HG03139 (cell line): ENCODE measurements around the gene MNX1.

Source experiments
- ATAC-seq: cut with Tn5 transposase; IDR thresholded peaks from one replicate; pipeline ENCODE4 v1.9.1; 2021; ENCODE audit not compliant: unreplicated experiment

Gene MNX1

DNA sequence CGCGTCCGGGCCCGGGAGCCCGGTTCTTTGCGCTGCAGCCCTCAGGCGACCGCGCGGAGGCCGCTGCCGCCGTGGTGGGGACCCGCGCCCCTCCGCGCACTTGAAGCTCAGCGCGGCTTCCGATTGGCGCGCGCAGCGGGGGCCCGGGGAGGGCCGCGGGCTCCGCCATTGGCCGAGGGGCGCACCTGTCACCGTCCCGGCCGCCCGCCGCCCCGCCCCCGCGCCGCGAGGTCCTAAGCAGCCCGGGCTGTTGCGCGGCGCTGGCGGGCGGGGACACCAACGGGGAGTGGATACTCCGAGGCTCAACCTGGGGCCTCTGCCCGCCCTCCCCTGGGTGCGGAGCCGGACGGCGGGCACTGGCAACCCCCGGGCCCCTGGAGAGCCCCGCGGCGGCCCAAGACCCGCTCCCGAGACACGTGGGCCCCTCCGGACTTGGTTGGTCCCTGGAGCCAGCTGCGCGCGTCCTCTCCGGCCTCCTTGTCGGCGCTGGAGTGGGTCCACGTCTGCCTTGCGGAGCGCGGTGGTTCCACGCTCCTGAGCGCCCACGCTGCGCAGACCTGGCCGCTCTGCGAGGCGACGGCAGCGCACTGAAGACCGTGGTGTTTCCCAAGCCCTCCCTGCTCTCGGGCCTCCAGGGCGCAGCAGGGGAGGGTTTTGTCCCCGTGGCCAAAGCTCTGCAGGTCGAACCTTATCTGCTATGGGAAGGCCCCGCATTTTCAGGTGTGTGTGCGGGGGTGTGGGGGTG, at the start of gene MNX1:
Gene MNX1 (minus strand): TSS at position 76 of the 745 bp plus-strand sequence. CDS start 313 bp downstream, outside the sequence.
- ATAC-seq = peak; percentile 66

DNA sequence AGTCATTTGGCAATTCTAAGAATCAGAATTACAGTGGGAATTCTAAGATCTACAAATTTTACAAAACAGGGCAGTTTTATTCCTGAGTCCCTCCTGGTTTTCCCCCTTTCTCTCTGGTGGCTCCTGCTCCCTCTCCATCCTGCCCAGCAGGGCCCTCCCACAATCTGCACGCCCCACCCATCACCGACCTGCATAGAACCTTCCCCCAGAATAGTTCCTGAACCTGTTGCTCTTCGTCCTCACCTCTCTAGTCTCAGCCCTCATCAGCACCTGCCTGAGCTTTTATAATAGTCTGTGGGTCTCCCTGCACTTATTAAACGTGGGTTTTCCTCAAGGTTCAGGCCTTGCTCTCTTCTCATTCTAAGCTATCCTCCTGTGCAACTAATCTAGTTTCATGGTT, 49.1 kb upstream of the MNX1 start:
- ATAC-seq = no peak

DNA sequence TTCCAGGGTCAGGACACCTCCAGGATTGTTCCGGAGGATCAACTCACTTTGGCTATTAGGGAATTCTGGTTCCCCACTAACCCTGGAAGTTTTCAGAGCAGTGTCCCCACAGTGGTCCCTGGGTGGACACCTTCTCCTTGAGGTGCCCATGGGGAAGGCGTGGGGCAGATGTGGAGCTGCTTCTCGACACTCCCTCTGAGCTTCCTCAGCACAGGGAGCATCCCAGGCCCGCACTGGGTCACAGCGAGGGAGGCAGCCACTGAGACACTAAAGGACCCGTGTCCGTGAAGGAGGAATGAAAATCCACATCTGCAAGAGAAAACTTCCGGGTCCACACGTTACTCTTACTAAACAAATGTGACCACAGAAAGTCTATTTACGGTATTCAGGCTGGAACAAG, 48.2 kb upstream of the MNX1 start:
- no peak for ATAC-seq

DNA sequence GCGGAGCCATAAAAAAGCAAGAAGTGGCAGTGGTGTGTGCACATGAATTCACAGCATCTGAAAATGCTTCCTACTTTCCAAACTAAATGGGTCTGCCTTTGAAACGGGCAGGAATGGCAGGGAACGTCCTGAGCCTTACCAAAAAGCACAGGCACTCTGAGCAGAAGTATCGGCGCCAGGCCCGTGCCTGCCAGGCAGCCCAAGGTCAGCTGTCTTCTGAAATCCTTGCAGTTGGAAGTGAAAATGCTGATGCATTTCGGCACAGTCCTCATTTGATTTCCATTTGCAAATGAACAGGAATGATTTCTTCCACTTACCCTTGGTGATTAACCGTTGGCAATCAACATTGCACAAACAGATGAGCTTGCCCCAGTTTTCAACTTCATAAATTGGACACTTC, 47.6 kb upstream of the MNX1 start:
- ATAC-seq = no peak

DNA sequence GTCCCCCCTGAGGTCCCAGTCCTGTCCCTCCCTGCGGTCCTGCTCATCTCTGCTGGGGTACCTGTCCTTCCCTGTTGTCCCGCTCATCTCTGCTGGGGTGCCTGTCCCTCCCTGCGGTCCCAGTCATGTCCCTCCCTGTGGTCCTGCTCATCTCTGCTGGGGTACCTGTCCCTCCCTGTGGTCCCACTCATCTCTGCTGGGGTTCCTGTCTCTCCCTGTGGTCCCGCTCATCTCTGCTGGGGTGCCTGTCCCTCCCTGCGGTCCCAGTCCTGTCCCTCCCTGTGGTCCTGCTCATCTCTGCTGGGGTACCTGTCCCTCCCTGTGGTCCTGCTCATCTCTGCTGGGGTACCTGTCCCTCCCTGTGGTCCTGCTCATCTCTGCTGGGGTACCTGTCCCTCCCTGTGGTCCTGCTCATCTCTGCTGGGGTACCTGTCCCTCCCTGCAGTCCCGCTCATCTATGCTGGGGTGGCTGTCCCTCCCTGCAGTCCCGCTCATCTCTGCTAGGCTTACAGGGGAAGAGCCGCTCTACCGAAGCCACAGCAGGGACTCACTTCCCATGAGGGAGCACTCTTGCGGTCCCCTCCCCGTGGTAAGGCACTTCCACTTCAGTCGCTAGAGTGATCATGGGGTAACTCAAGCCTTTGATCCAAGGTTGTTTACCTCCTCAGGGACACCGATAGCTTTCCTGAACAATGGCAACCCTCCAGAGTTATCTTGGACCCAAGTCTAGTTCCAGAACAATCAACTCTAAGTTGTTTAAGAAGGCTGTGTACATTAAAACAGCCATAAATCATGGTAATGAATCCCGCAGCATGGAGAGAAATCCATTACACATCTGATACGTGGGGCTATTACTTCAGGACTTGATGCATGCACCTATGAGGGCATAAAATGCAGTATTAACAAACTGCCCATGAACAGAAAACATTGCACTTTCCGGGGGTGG, 46.8 kb upstream of the MNX1 start:
- no peak for ATAC-seq

DNA sequence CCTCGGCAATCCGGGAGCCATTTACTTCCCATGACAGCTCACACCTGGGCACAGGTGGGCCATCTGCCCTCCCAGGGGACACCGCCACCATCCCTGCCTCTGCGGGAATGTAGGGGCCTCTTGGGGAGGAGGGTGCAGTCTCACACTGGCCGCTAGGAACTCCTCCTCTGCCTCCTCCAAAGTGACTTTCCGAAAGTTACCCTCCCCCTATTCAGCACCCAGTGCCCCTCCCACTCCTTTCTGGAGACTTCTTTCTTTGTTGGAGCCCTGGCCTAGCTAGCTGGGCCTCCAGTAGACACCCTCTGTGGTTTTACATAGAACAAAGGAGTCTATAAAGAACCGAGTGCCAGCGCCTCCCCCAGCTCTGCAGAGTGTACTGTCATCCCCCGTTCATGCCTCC, 45.8 kb upstream of the MNX1 start:
- ATAC-seq = no peak

DNA sequence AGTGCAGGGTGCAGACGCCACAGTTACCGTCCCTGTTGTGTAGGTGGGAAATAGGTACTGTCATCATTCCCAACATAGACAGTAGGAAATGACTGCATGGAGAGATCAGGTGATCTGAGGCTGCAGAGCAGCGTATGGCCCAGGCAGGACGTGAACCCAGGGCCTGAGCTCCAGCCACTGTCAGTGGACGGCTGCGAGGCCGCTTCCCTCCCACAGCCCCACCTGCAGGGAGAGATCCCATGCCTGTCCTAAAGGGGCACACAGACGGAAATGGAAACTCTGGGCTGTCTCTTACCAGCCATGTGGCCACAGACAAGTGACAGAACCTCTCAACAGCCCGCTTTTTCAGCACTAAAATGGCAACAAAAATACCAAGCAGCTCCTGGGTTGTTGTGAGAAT, 44.5 kb upstream of the MNX1 start:
- no peak for ATAC-seq

DNA sequence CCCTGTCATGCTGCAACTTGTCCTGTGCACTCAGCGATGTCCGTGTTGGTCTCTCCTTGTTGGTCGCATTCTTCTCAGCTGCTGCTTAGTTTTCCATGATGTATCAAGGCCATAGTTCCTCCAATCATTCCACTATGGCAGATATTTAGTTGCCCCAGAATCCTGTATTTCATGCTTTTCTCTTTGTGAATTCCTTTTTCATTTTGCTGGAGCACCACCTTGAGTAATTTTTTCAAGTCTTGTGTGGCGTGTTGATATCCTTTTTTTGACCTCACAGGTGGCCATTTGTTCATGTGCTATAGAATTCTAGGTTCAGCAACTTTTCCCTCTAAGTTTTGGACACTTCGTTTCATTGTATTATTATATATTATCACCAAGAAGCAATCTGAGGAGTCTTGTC, 42.7 kb upstream of the MNX1 start:
- ATAC-seq = no peak

DNA sequence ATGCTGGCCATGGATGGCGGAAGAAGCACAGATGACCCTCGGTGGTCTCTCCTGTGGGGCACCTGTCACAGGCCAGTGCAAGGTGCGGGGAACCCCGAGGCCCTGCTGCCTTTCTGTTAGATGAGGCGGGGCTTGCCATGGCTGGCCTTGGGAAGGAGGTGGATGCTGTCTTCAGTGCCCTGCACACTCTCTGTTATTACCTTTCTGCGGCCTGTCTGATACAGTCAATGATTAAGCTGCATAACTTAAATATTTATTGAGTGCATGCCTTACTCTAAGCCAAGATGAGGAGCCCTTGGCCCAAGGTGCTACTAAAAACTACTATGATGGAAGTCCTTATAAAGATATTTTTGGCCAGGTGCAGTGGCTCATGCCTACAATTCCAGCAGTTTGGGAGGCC, 36.7 kb upstream of the MNX1 start:
- no peak for ATAC-seq

DNA sequence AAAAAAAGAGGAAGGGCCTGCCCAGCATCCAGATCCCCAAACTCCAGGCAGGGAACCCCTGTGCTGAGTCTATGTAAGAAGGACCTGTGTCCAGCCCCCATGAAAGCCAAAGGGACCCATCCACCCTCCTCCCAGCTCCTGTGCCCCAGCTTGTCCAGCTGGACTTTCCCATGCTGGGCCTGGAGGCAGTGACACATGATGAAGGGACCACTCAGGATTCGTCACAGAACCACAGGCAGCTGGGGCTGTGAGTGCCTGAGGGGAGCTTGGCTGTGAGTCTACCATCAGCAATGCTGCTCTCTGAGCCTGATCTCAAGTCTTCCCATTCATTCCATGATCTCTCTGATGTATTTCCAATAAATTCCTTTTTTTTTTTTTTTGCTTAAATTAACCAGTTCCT, 36.2 kb upstream of the MNX1 start:
- no peak for ATAC-seq

DNA sequence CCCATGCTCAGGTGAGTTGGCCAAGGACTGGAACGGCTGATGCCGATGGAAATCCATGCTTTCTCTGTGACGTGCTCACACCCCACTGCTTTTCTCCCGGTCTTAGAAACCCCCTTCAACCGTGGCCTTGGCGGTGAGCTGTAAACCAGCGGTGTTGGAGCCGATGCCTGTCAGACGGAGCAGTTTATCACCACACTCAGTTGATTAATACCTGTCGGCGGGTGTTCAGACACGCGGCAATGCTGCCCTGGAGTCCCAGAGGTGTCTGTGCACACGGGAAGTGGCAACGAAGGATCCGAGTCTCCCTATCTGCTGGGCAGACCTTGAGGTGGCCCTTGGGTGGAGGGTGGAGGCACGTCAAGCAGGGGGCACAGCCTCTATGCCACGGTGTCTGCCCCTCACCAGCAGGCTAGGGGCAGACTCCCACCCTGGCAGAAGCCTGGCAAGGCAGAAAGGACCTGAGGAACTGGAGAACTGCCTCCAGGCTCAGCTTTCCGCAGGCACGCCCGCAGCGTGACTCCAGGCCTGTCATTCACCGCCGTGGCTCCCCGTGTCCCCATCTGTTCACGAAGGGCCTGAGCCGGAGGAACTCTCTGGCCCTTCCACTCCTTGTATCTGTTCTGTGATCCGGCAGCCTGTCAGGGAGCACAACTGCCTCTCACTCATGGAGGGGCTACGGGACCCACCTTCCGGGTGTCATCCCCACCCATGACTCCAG, 34.6 kb upstream of the MNX1 start:
- no peak for ATAC-seq

DNA sequence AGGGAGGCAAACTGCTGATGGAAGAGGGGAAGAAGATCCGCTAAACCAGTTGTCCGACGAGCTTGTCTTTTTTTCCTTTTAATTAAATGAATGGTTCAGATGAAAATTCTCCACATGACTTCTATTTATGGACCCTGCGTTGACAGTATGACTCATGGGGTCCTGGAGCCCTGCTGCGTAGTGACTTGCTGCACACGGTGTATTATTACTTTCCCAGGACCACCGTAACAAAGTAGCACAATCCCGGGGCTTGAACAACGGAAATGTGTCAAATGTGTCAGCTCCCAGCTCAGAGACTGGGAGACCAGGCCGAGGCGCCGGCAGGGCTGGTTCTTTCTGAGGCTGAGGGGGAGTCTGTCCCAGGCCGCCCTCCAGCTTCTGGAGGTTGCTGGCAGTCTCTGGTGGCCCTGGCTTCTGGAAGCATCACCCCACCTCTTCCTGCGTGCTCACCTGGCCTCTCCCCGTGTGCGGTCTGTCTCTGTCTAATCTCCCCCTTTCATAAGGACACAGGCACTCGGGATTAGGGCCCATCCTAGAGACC, 33.8 kb upstream of the MNX1 start:
- no peak for ATAC-seq

DNA sequence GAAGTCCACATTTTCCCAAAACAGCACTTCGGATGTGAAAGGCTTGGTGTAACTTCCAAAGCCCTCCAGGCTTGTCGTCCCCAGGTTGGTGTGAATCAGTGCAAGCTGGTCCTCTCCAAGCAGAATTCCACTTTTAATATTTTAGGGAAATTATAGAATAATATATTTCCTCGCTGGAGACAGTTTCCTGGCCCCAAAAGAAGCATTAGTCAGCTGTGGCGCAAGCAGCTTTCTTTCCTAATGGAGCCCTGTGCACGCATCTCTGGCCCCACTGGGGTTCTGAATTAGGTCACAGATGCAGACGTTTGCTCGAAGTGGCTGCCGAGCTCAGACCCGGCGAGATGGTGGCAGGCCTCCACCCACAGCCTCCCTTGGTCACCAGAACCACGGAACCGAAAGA, 33.3 kb upstream of the MNX1 start:
- no peak for ATAC-seq

DNA sequence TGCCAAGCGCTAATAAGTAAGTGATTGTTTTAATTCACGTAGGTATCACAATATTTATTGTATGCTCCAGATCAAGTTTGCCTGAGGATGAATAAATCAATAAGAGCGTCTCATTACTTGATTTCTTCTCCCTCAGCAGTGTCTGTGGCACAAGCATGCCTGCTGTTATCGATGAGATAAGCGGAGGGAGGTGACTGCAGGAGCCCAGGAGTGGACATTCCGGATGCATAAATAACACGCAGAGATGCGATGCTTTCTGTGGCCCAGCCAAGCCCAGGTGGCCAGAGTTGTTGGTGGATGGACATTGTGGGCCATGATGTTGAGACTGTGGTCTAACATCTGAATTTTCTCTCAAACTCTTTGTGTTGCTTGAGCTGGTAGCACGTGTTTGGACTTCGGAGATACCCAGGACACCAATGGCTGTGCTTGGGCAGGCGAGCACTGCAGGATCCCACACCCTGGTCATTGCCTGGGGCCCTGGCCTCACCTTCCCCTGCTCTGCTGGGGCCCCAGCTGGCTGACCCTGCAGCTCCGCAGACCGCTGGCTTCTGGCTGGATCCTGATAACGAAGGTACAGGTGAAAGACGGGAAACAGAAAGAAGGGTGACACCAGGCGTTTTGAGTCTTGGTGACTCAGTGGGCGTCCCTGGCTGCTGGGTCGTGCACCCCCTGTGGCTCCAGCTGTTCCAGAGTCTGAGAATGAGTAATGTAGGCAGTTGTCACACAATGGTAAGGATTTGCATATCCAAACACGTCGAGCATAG, 31.2 kb upstream of the MNX1 start:
- no peak for ATAC-seq

DNA sequence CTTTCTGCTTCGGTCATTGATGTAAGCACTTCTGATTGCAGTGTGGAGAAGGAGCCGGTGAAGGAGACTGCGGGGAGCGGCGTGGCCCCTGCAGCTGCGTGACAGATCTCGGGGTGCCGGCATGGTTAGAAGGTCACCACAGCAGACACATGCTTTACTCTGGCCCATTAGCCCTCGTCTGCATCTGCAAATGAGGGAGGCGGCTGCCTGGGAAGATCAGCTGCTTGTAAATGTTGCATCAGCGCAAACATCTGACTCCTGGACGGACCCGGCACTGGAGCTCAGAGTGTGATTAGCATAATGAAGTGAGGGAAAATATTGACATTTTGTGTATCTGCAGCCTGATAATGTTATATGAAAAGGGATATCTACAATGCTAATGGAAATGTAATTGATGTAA, 30.5 kb upstream of the MNX1 start:
- no peak for ATAC-seq

DNA sequence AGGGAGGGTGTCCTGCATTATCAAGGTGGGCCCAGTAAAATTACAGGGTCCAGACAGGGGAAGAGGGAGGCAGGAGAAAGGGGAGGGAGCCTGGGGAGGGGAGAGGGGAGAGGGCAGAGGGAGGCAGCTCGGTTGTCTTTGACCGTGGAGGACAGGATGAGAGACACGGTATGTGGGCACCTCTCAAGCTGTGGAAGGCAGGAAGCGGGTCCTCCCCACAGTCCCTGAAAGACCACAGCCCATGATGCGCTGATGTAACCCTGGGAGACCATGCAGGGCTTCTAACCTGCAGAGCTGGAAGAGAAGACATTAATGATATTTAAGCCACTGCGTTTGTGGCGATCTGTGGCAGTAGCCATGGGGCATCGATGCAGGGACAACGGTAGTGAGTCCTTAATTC, 27.2 kb upstream of the MNX1 start:
- ATAC-seq = no peak

DNA sequence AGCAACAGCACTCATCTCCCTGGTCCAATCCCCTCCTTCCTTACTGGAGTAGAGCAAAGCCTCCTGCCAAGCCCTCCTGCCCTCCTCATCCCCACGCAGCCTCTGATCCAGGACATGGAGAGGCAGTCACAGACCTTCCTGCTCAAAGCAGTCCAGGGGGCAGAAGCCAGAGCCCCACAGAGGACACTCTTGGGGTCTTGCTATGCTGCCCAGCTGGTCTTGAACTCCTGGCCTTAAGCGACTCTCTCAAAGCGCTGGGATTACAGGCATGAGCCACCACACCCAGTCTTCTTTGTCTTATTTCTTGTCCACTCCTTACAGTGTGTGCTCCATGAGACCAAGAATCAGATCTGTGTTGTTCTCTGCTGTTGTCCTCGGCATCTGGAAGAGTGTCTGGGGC, 26.6 kb upstream of the MNX1 start:
- no peak for ATAC-seq

DNA sequence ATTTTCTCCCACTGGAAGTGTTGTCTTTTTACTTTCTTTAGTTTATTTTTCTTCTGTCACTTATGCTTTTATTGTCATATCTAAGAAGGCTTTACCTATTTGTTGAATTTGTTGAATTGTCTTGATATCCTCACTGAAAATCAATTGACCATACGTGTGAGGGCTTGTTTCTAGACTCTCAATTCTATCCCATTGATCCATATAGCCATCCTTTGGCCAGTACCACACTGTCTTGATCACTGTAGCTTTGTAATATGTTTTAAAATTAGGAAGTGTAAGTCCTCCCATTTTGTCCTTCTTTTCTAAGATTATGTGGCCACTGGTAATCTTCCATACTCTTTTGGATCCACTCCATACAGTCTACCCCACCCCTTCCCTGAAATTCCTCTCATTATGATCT, 25.5 kb upstream of the MNX1 start:
- ATAC-seq = no peak

DNA sequence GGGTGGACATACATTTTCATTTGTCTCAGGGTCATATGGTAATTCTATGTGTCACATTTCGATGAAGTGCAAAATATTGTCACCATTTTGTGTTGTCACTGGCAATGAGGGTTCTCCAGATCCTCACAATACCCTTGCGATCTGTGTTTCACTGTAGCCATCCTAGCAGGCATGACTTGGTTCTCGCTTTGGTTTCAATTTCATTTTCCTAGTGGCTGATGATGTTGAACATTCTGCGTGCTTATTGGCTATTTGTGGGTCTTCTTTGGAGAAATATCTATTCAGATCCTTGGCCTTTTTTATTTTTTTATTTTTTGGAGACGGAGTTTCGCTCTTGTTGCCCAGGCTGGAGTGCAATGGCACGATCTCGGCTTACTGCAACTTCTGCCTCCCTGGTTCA, 24.8 kb upstream of the MNX1 start:
- no peak for ATAC-seq
